IMR-90 (cell line): Measurements from ENCODE around the gene LRRC47. TPM values are rescaled to one million over a fixed set of nuclear protein-coding genes. Genes with fewer than 3 reads are reported as not detected.
A peak's percentile ranks its signal among the peaks of the same experiment; 100 is the strongest.

Experiments
- ATAC-seq: fragments of 200-7000 bp; cut with Tn5 transposase; 2 replicates; pipeline ENCODE4 v1.9.1; 2020; ENCODE audit warnings: low read depth, mild to moderate bottlenecking, moderate library complexity
- BruUV-seq: library from RNA; stranded (reverse); fragments of 400-500 nt; replicated peaks from 2 replicates; lab custom pipeline; 2021; lab: Mats Ljungman, UMichigan
- CTCF ChIA-PET: fragments of 300-600 bp; formaldehyde crosslinking; extraction: SDS; loops from one replicate; lab custom pipeline; 2021; ENCODE audit warnings: antibody characterized with exemption; lab: Yijun Ruan, JAX
- POLR2A ChIA-PET: fragments of 300-600 bp; sonication (Branson Sonifier 250); formaldehyde crosslinking; loops from one replicate; lab custom pipeline; 2022; ENCODE audit warnings: antibody characterized with exemption; ENCODE audit not compliant: unreplicated experiment; lab: Charles Lee
- DNase-seq: peaks from one replicate; pipeline ENCODE4 v3.0.0; 2013
- H2AFZ ChIP-seq: replicated peaks from 2 replicates; pipeline ENCODE3; 2013; ENCODE audit warnings: low read length, mild to moderate bottlenecking; ENCODE audit not compliant: poor library complexity
- H2AK5ac ChIP-seq: 2 replicates; pipeline ENCODE4 v1.6.1; 2013; ENCODE audit warnings: low read depth, low read length, inconsistent platforms
- H2AK9ac ChIP-seq: replicated peaks from 2 replicates; pipeline ENCODE3; 2013; ENCODE audit warnings: mild to moderate bottlenecking, low read depth, low read length, moderate library complexity; ENCODE audit not compliant: poor library complexity
- H2BK120ac ChIP-seq: 2 replicates; pipeline ENCODE4 v1.6.1; 2013; ENCODE audit warnings: low read depth, low read length, inconsistent platforms
- H2BK15ac ChIP-seq: 3 replicates; pipeline ENCODE4 v1.6.1; 2013; ENCODE audit warnings: low read depth, low read length, inconsistent platforms
- H2BK20ac ChIP-seq: 2 replicates; pipeline ENCODE4 v1.6.1; 2013; ENCODE audit warnings: low read depth, mild to moderate bottlenecking, inconsistent platforms, low read length, moderate library complexity
- H2BK5ac ChIP-seq: 2 replicates; pipeline ENCODE4 v1.6.1; 2013; ENCODE audit warnings: mild to moderate bottlenecking, low read depth, low read length, inconsistent platforms; ENCODE audit not compliant: poor library complexity, severe bottlenecking
- H3K14ac ChIP-seq: replicated peaks from 2 replicates; pipeline ENCODE4 v1.6.1; 2013; ENCODE audit warnings: low read depth, low read length, inconsistent platforms
- H3K18ac ChIP-seq: 2 replicates; pipeline ENCODE4 v1.6.1; 2013; ENCODE audit warnings: low read depth, low read length, control low read depth
- H3K23ac ChIP-seq: 2 replicates; pipeline ENCODE4 v1.6.1; 2013; ENCODE audit warnings: low read depth, low read length, inconsistent platforms
- H3K27ac ChIP-seq: 2 replicates; pipeline ENCODE4 v1.5.1; 2013; ENCODE audit warnings: mild to moderate bottlenecking, control low read depth, low read length; ENCODE audit not compliant: insufficient read depth
- H3K27me3 ChIP-seq: 2 replicates; pipeline ENCODE4 v1.6.1; 2013; ENCODE audit warnings: low read length; ENCODE audit not compliant: control insufficient read depth, insufficient read depth
- H3K36me3 ChIP-seq: 2 replicates; pipeline ENCODE4 v1.6.1; 2013; ENCODE audit warnings: low read length, mixed read lengths; ENCODE audit not compliant: control insufficient read depth, insufficient read depth
- H3K4ac ChIP-seq: 2 replicates; pipeline ENCODE4 v1.6.1; 2013; ENCODE audit warnings: low read depth, low read length, inconsistent platforms
- H3K4me1 ChIP-seq: 2 replicates; pipeline ENCODE4 v1.6.1; 2013; ENCODE audit warnings: low read length, mixed read lengths; ENCODE audit not compliant: control insufficient read depth, insufficient read depth
- H3K4me2 ChIP-seq: 2 replicates; pipeline ENCODE4 v1.6.1; 2013; ENCODE audit warnings: low read depth, mild to moderate bottlenecking, control low read depth, low read length, moderate library complexity
- H3K4me3 ChIP-seq: 2 replicates; pipeline ENCODE4 v1.5.1; 2013; ENCODE audit warnings: low read depth, mild to moderate bottlenecking, control low read depth, low read length, moderate library complexity; ENCODE audit not compliant: insufficient read depth
- H3K56ac ChIP-seq: 2 replicates; pipeline ENCODE4 v1.6.1; 2013; ENCODE audit warnings: low read length, inconsistent platforms; ENCODE audit not compliant: insufficient read depth; ENCODE audit errors: extremely low read depth
- H3K79me1 ChIP-seq, 2 experiments: 2 replicates each; pipeline ENCODE4 v1.6.1; 2013; ENCODE audit warnings: low read length in 2 of 2, inconsistent platforms in 1 of 2, low read depth in 1 of 2
- H3K9ac ChIP-seq: 2 replicates; pipeline ENCODE4 v1.6.1; 2013; ENCODE audit warnings: low read depth, low read length, control low read depth
- H3K9me1 ChIP-seq: 2 replicates; pipeline ENCODE4 v1.6.1; 2013; ENCODE audit warnings: low read length, inconsistent platforms; ENCODE audit not compliant: insufficient read depth
- H3K9me3 ChIP-seq: 2 replicates; pipeline ENCODE4 v1.6.1; 2013; ENCODE audit warnings: low read length; ENCODE audit not compliant: control insufficient read depth, insufficient read depth
- H4K20me1 ChIP-seq: 2 replicates; pipeline ENCODE4 v1.6.1; 2013; ENCODE audit warnings: low read length, inconsistent platforms; ENCODE audit not compliant: insufficient read depth
- H4K5ac ChIP-seq: 2 replicates; pipeline ENCODE4 v1.6.1; 2013; ENCODE audit warnings: mild to moderate bottlenecking, low read depth, low read length, control low read depth
- H4K8ac ChIP-seq, 2 experiments: 2 replicates each; pipeline ENCODE4 v1.6.1; 2013; ENCODE audit warnings: low read depth in 2 of 2, low read length in 2 of 2, control low read depth in 1 of 2, inconsistent platforms in 1 of 2
- H4K91ac ChIP-seq: 2 replicates; pipeline ENCODE4 v1.6.1; 2013; ENCODE audit warnings: low read depth, low read length, inconsistent platforms; ENCODE audit not compliant: insufficient read depth
- MAZ ChIP-seq: IDR thresholded peaks from 2 replicates; pipeline ENCODE4 v1.6.1; 2012; ENCODE audit warnings: low read depth, mild to moderate bottlenecking, low read length, improper control_type of control experiment, moderate library complexity, borderline replicate concordance
- WGBS, 2 experiments: methylation state at CpG; one replicate each; pipeline versions ENCODE4 v1.1.5 to v1.1.7; 2013; ENCODE audit warnings: missing lambda C conversion rate in 2 of 2; ENCODE audit not compliant: insufficient read length in 1 of 2; ENCODE audit errors: extremely low coverage in 2 of 2; 5-methylcytosine and 5-hydroxymethylcytosine counted together
- dilution Hi-C: fragments of 300-500 bp; cut with HindIII; formaldehyde crosslinking; loops from one replicate; pipeline ENCODE4 v1.14.3; 2018; ENCODE audit warnings: low sequenced_read_pairs; ENCODE audit not compliant: unreplicated experiment
- in situ Hi-C: fragments of 300-500 bp; cut with MboI; formaldehyde crosslinking; loops from 3 replicates; pipeline ENCODE4 v1.14.3; 2019; ENCODE audit warnings: low sequenced_read_pairs, inconsistent platforms, mixed read lengths
- intact Hi-C: fragments of 100-400 bp; cut with micrococcal nuclease; formaldehyde crosslinking; loops from 2 replicates; pipeline ENCODE4 v1.10.0; 2022
- polyA plus RNA-seq, 3 experiments: library from polyadenylated mRNA; depleted of rRNA; stranded (reverse); fragments of >200 nt; gene quantifications; 2 replicates each; pipeline ENCODE4 v1.2.3, GENCODE V29; 2012; ENCODE audit warnings: low replicate concordance in 1 of 3
- total RNA-seq: library from RNA; depleted of rRNA; stranded (reverse); fragments of >200 nt; gene quantifications from 2 replicates; pipeline ENCODE4 v1.2.3, GENCODE V29; 2012
- TF ChIP-seq, protein P1 (sequence below): conservative IDR thresholded peaks from 2 replicates; pipeline ENCODE4 v1.5.1; 2012; ENCODE audit warnings: mild to moderate bottlenecking, low read depth, low read length, improper control_type of control experiment
- TF ChIP-seq, protein P2 (sequence below): fragments of 150-350 bp; IDR thresholded peaks from 2 replicates; pipeline ENCODE4 v1.6.1; 2017; ENCODE audit warnings: mild to moderate bottlenecking, antibody characterized with exemption, low read length, low read depth

LRRC47 gene
- total and polyA plus RNA-seq, 2 of the 4 experiments (the other 2 are of a cell fraction): 15.2 to 19.7 TPM

DNA sequence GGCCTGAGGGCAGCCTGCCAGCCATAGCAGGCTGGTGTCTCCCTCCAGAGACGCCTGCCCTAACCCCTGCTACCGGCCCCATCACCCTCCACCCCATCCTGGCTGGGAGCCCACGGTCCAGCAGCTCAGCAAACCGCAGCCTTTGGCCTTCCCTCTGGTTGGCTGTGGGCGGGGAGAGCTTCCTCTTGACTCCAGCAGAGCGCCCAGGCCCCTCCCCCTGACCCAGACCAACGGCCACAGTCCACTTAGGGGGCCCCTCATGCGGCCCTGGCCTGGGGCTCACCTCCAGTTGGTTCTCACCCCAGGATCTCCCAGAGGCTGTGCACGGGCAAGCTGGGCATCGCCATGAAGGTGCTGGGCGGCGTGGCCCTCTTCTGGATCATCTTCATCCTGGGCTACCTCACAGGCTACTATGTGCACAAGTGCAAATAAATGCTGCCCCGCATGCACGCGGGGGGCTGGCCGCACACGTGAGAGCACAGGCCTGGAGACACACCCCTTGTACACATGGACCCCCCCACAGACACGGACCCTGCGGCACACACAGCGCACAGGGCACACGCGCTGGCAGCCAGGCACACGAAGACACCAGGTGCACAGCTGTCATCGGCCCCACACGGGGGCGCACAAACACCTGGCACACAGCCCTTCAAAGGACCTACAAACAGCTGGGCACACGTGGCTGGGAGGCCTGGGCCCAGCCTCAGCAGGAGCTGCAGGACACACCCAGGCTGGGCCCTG is 20.6 kb downstream of the LRRC47 start:
- Histone ChIP-seq H2AFZ (peak overlapping the region; percentile 89), H4K91ac (no peak overlapping the region), H2BK20ac (no peak overlapping the region), H2AK5ac (no peak overlapping the region), H3K4me2 (peak overlapping the region; percentile 55; the same call in 1 of the 2 replicates), H3K27me3 (no peaks in the 10 kb centered on the region), H3K9me3 (no peaks in the 10 kb centered on the region), H2BK5ac (no peak overlapping the region), H3K4me3 (no peak overlapping the region), H3K36me3 (peaks cover 16% of the 10 kb centered on the region), H4K5ac (0 out of 2 replicates have a peak overlapping the region, but pooled peaks have one; percentile 16), H3K4me1 (peaks cover 18% of the 10 kb centered on the region), H4K20me1 (no peaks in the 10 kb centered on the region), H3K56ac (no peak overlapping the region), H2BK120ac (no peak overlapping the region), H3K9me1 (peaks cover 4% of the 10 kb centered on the region; the same call in 1 of the 2 replicates), H3K79me1 (no peaks in the 10 kb centered on the region), H2AK9ac (peak overlapping the region; percentile 52), H3K23ac (no peak overlapping the region), H3K9ac (no peak overlapping the region), H4K8ac (peak overlapping the region; percentile 37 to 74; a peak in 3 of 4 replicates), H3K4ac (no peak overlapping the region), H3K18ac (no peak overlapping the region), H3K14ac (no peak overlapping the region), H3K27ac (no peak overlapping the region), H2BK15ac (no peak overlapping the region)
- no TSS peak for BruUV-seq
- ChIA-PET CTCF (interaction anchor here (1.2 kb wide), 1 partner anchor 80 kb away, joined by 3 read pairs; no protein-coding TSS in a partner anchor), POLR2A (no interaction called here)
- intact Hi-C loops (no loop called here), dilution Hi-C loops (no loop called here), in situ Hi-C loops (no loop called here)
- ATAC-seq: peak; percentile 59
- TF ChIP-seq, protein P1, sequence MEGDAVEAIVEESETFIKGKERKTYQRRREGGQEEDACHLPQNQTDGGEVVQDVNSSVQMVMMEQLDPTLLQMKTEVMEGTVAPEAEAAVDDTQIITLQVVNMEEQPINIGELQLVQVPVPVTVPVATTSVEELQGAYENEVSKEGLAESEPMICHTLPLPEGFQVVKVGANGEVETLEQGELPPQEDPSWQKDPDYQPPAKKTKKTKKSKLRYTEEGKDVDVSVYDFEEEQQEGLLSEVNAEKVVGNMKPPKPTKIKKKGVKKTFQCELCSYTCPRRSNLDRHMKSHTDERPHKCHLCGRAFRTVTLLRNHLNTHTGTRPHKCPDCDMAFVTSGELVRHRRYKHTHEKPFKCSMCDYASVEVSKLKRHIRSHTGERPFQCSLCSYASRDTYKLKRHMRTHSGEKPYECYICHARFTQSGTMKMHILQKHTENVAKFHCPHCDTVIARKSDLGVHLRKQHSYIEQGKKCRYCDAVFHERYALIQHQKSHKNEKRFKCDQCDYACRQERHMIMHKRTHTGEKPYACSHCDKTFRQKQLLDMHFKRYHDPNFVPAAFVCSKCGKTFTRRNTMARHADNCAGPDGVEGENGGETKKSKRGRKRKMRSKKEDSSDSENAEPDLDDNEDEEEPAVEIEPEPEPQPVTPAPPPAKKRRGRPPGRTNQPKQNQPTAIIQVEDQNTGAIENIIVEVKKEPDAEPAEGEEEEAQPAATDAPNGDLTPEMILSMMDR: 0 out of 2 replicates have a peak, but pooled peaks have one; percentile 9
- peak; percentile 12; the same call in 1 of the 2 replicates for TF ChIP-seq MAZ
- TF ChIP-seq, protein P2, sequence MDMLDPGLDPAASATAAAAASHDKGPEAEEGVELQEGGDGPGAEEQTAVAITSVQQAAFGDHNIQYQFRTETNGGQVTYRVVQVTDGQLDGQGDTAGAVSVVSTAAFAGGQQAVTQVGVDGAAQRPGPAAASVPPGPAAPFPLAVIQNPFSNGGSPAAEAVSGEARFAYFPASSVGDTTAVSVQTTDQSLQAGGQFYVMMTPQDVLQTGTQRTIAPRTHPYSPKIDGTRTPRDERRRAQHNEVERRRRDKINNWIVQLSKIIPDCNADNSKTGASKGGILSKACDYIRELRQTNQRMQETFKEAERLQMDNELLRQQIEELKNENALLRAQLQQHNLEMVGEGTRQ: no peak
- DNase-seq: peak; percentile 59
- 49% methylated on average over 7 of the region's 27 CpGs; no CpG with 5 or more reads in 1 of the 2 experiments for WGBS, 2 experiments
